OCI-LY3 (cell line): ENCODE data around the gene LENG8.

ENCODE experiments used
- H2AFZ ChIP-seq: fragments of 200-600, 300-600 bp; shearing (Covaris generic); 2 replicates; pipeline ENCODE4 v1.6.0; 2014; ENCODE audit warnings: antibody characterized with exemption, low read depth, low read length
- H3K27ac ChIP-seq: fragments of 200-600, 300-600 bp; sonication (generic); 2 replicates; pipeline ENCODE4 v1.5.1; 2014; ENCODE audit warnings: mild to moderate bottlenecking, low read length, moderate library complexity, mixed read lengths
- H3K27me3 ChIP-seq: fragments of 200-600, 300-600 bp; sonication (generic); 2 replicates; pipeline ENCODE4 v1.6.1; 2014; ENCODE audit warnings: low read depth, low read length, mixed read lengths
- H3K36me3 ChIP-seq: fragments of 200-600, 300-600 bp; sonication (generic); replicated peaks from 2 replicates; pipeline ENCODE3; 2014; ENCODE audit warnings: low read depth, low read length, mixed read lengths
- H3K4me1 ChIP-seq: fragments of 300-600, 200-600 bp; sonication (generic); 2 replicates; pipeline ENCODE4 v1.6.1; 2014; ENCODE audit warnings: low read length, mixed read lengths
- H3K4me2 ChIP-seq: fragments of 200-600, 300-600 bp; sonication (generic); 2 replicates; pipeline ENCODE4 v1.6.1; 2014; ENCODE audit warnings: low read length, mixed read lengths
- H3K4me3 ChIP-seq: fragments of 300-600, 200-600 bp; sonication (generic); 2 replicates; pipeline ENCODE4 v1.5.1; 2014; ENCODE audit warnings: antibody characterized with exemption, mild to moderate bottlenecking, low read length, moderate library complexity
- H3K79me2 ChIP-seq: fragments of 300-600, 200-600 bp; shearing (Covaris generic); 2 replicates; pipeline ENCODE4 v1.6.1; 2014; ENCODE audit warnings: mild to moderate bottlenecking, low read length, mixed read lengths
- H3K9ac ChIP-seq: fragments of 300-600, 200-600 bp; shearing (Covaris generic); 2 replicates; pipeline ENCODE4 v1.6.0; 2014; ENCODE audit warnings: mild to moderate bottlenecking, low read length, moderate library complexity
- H3K9me3 ChIP-seq: fragments of 200-600, 300-600 bp; shearing (Covaris generic); 2 replicates; pipeline ENCODE4 v1.6.1; 2014; ENCODE audit warnings: low read length, mixed read lengths; ENCODE audit not compliant: insufficient read depth
- H4K20me1 ChIP-seq: fragments of 200-600, 300-600 bp; sonication (generic); 2 replicates; pipeline ENCODE4 v1.6.1; 2016; ENCODE audit warnings: low read length, mixed read lengths; ENCODE audit not compliant: insufficient read depth
- CTCF ChIP-seq: fragments of 200-600, 300-600 bp; sonication (generic); IDR thresholded peaks from 2 replicates; pipeline ENCODE4 v1.5.1; 2014; ENCODE audit warnings: antibody characterized with exemption, low read length, low read depth
- EZH2phosphoT487 ChIP-seq: fragments of 200-600 bp; shearing (Covaris generic); IDR thresholded peaks from 2 replicates; pipeline ENCODE4 v1.6.1; 2018; ENCODE audit warnings: antibody characterized with exemption, mixed run types, low read depth

The LENG8 gene

GRCh38 chr19:54431255-54431838 is 17.7 kb upstream of the LENG8 start:
- Histone ChIP-seq H4K20me1 (peaks cover 7% of the 10 kb centered on the region; the same call in 1 of the 2 replicates), H3K9ac (no peak overlapping the region), H3K27ac (no peak overlapping the region), H3K27me3 (peaks cover 16% of the 10 kb centered on the region; the same call in 1 of the 2 replicates), H2AFZ (no peak overlapping the region), H3K79me2 (no peaks in the 10 kb centered on the region), H3K36me3 (no peaks in the 10 kb centered on the region), H3K9me3 (no peaks in the 10 kb centered on the region), H3K4me2 (peak overlapping the region; percentile 51), H3K4me1 (no peaks in the 10 kb centered on the region), H3K4me3 (0 out of 2 replicates have a peak overlapping the region, but pooled peaks have one; percentile 59)
- TF ChIP-seq EZH2phosphoT487 (no peak), CTCF (no peak)

GRCh38 chr19:54432144-54432738 is 16.8 kb upstream of the LENG8 start:
- Histone ChIP-seq H3K79me2 (no peaks in the 10 kb centered on the region), H3K9ac (no peak overlapping the region), H3K27me3 (peaks cover 16% of the 10 kb centered on the region; the same call in 1 of the 2 replicates), H3K4me1 (no peaks in the 10 kb centered on the region), H2AFZ (no peak overlapping the region), H3K36me3 (no peaks in the 10 kb centered on the region), H4K20me1 (peaks cover 7% of the 10 kb centered on the region; the same call in 1 of the 2 replicates), H3K27ac (no peak overlapping the region), H3K4me3 (no peak overlapping the region), H3K9me3 (no peaks in the 10 kb centered on the region), H3K4me2 (no peak overlapping the region)
- TF ChIP-seq EZH2phosphoT487, result no peak
- TF ChIP-seq CTCF, result no peak

DNA sequence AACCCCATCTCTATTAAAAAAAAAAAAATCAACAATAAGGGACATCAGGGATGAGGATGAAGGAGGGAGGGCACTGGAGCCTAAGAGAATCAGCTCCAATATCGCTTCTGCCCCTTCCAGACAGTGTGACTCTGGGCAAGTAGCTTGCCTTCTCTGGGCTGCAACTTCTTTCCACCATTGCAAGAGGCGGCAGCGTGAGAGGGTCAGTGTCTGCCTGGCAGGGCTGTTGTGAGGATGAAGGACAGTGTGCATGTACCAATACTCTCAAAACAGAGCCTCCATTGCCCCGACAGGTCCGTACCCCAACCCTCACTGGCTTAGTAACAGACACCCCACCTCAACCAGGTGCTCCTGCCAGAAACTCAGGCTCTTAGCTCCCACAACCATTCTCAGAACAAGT is 15.3 kb upstream of the LENG8 start:
- H2AFZ ChIP-seq, result no peak overlapping the region
- no peaks in the 10 kb centered on the region for H3K79me2 ChIP-seq
- no peak overlapping the region for H3K4me2 ChIP-seq
- no peaks in the 10 kb centered on the region for H3K9me3 ChIP-seq
- H4K20me1 ChIP-seq, result peaks cover 11% of the 10 kb centered on the region; the same call in 1 of the 2 replicates
- H3K9ac ChIP-seq, result no peak overlapping the region
- no peaks in the 10 kb centered on the region for H3K4me1 ChIP-seq
- H3K4me3 ChIP-seq, result no peak overlapping the region
- no peaks in the 10 kb centered on the region for H3K36me3 ChIP-seq
- peaks cover 16% of the 10 kb centered on the region; the same call in 1 of the 2 replicates for H3K27me3 ChIP-seq
- TF ChIP-seq CTCF (no peak), EZH2phosphoT487 (no peak)
- no peak overlapping the region for H3K27ac ChIP-seq

DNA sequence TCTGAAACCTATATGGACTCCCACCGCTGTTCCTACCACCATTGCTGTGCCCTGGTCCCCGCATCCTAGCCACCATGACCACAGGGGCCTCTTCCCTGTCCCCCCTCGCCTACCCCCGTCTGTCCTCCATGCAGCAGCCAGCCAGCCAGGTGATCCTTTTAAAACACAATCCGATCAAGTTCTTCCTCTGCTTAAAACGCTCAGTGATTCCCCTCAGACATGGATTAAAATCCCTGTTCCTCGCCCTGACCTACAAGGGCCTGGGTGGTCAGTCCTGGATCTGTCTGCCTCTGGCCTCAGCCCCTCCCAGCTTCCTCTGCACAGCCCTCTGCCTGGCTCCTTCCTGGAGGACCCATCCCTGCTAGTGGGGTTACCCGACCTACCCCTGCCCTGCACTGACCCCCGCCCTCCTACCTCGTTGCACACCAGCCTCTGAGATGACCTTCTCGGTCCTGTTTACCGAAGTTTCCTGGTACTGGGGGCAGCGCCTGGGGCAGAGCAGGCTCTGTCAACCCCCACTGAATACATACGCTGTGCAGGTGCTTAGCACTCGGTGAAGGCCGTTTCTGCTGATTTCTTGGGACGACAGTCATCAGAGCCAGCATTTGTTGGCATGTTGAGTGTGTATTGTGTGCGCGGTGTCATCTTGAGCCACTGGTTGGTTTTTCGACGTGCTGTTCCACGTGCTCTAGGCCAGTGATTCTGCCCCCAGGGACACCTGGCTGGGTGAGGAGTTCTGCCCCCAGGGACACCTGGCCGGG is 14.7 kb upstream of the LENG8 start:
- Histone ChIP-seq H3K36me3 (peaks cover 4% of the 10 kb centered on the region), H3K9me3 (no peaks in the 10 kb centered on the region), H3K79me2 (no peaks in the 10 kb centered on the region), H4K20me1 (peaks cover 11% of the 10 kb centered on the region; the same call in 1 of the 2 replicates), H3K9ac (no peak overlapping the region), H3K4me3 (no peak overlapping the region), H3K4me2 (no peak overlapping the region), H3K27me3 (peaks cover 12% of the 10 kb centered on the region; the same call in 1 of the 2 replicates), H3K27ac (no peak overlapping the region), H2AFZ (no peak overlapping the region), H3K4me1 (no peaks in the 10 kb centered on the region)
- TF ChIP-seq EZH2phosphoT487, result no peak
- no peak for TF ChIP-seq CTCF
